Activated CD4-positive, alpha-beta memory T cell treated with anti-CD3 and anti-CD28 coated beads, Interleukin-2, amount 10 ng/mL, durations not matched to agents 7 days and 5 days (primary cell): Measurements from ENCODE around the gene CACNA2D3. TPM values are rescaled to one million over a fixed set of nuclear protein-coding genes. Genes with fewer than 3 reads are reported as not detected.

Experiments used
- CTCF ChIA-PET: fragments of 350-600 bp; sonication (Branson Sonifier 250); formaldehyde crosslinking; loops from one replicate; lab custom pipeline; 2021; ENCODE audit warnings: antibody characterized with exemption, inconsistent platforms; lab: Charles Lee
- POLR2A ChIA-PET: fragments of 350-600 bp; sonication (Branson Sonifier 250); formaldehyde crosslinking; loops from one replicate; lab custom pipeline; 2021; ENCODE audit warnings: antibody characterized with exemption; lab: Charles Lee
- DNase-seq: peaks from one replicate; pipeline ENCODE4 v3.0.0-alpha.2; 2020
- H3K27ac Mint-ChIP-seq: one replicate; pipeline ENCODE4 v1.8.0; 2021; ENCODE audit warnings: mild to moderate bottlenecking, mixed read lengths
- H3K27me3 Mint-ChIP-seq: one replicate; pipeline ENCODE4 v1.8.0; 2021; ENCODE audit warnings: mixed read lengths
- H3K36me3 Mint-ChIP-seq: one replicate; pipeline ENCODE4 v1.8.0; 2021; ENCODE audit warnings: low read depth, mixed read lengths
- H3K4me1 Mint-ChIP-seq: one replicate; pipeline ENCODE4 v1.8.0; 2021; ENCODE audit warnings: mixed read lengths
- H3K4me3 Mint-ChIP-seq: one replicate; pipeline ENCODE4 v1.8.0; 2021; ENCODE audit warnings: mild to moderate bottlenecking, mixed read lengths
- H3K9me3 Mint-ChIP-seq: one replicate; pipeline ENCODE4 v1.8.0; 2021; ENCODE audit warnings: mixed read lengths
- total RNA-seq, 2 experiments: library from RNA; stranded (reverse); gene quantifications; one replicate each; pipeline ENCODE4 v1.2.3, GENCODE V29; 2021

Gene CACNA2D3
- total RNA-seq, 2 experiments from 2014 or later: not detected

DNA sequence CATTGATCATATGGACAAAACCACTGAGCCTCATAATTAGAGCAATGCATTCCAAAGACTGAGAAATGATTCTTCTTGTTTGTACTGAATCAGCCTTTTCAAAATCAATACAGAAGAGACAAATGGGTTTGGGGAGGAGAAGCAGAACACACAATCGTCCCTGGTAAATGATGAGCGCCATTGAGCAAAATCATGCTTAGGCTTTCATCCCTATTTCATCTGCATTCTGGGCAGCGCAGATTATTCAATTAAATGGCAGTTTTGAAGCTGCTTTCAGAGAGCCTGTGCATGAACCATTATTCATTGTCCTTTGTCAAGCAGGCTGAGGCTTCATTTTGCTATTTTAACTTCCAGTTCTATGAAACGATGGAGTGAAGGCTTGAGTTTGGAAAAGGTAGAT lies 371.9 kb downstream of the CACNA2D3 start:
- POLR2A ChIA-PET: no interaction called here
- H3K36me3 Mint-ChIP-seq: no peaks in the 10 kb centered on the region
- peaks cover 17% of the 10 kb centered on the region for H3K9me3 Mint-ChIP-seq
- no peak overlapping the region for H3K4me3 Mint-ChIP-seq
- CTCF ChIA-PET: no interaction called here
- no peak for DNase-seq
- no peaks in the 10 kb centered on the region for H3K27me3 Mint-ChIP-seq
- no peak overlapping the region for H3K27ac Mint-ChIP-seq
- no peaks in the 10 kb centered on the region for H3K4me1 Mint-ChIP-seq

DNA sequence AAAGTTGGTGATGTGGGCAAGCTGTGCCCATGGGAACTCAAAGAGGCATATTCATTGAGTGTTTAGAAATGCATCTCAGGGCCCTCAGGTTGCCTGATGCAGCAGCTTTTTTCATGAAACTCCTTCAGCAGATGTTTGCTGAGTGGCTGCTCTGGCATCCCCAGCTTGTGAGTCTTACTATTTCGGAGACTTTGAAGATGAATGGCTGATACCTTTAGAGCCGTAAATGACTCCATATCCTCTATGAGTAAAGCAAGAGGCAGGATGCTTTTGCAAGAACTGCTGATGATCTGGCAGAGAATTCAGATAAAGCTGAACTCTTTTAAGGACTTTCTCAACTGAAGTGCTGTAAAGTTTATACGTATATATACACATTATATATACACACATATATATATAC lies 384.3 kb downstream of the CACNA2D3 start:
- ChIA-PET POLR2A (no interaction called here), CTCF (no interaction called here)
- no peak for DNase-seq
- peaks cover 2% of the 10 kb centered on the region for H3K9me3 Mint-ChIP-seq
- no peaks in the 10 kb centered on the region for H3K36me3 Mint-ChIP-seq
- no peaks in the 10 kb centered on the region for H3K27me3 Mint-ChIP-seq
- H3K4me1 Mint-ChIP-seq: no peaks in the 10 kb centered on the region
- H3K27ac Mint-ChIP-seq: no peak overlapping the region
- H3K4me3 Mint-ChIP-seq: no peak overlapping the region

GRCh38 chr3:54507876-54508460 lies 385.6 kb downstream of the CACNA2D3 start:
- no peak overlapping the region for H3K4me3 Mint-ChIP-seq
- ChIA-PET POLR2A (no interaction called here), CTCF (no interaction called here)
- H3K27ac Mint-ChIP-seq: no peak overlapping the region
- H3K9me3 Mint-ChIP-seq: peaks cover 2% of the 10 kb centered on the region
- no peaks in the 10 kb centered on the region for H3K27me3 Mint-ChIP-seq
- DNase-seq: no peak
- H3K36me3 Mint-ChIP-seq: no peaks in the 10 kb centered on the region
- no peaks in the 10 kb centered on the region for H3K4me1 Mint-ChIP-seq

GRCh38 chr3:54510506-54510905 lies 388.2 kb downstream of the CACNA2D3 start:
- H3K27ac Mint-ChIP-seq: no peak overlapping the region
- ChIA-PET CTCF (no interaction called here), POLR2A (no interaction called here)
- H3K4me3 Mint-ChIP-seq: no peak overlapping the region
- no peaks in the 10 kb centered on the region for H3K4me1 Mint-ChIP-seq
- DNase-seq: no peak
- H3K36me3 Mint-ChIP-seq: no peaks in the 10 kb centered on the region
- peaks cover 2% of the 10 kb centered on the region for H3K9me3 Mint-ChIP-seq
- H3K27me3 Mint-ChIP-seq: no peaks in the 10 kb centered on the region

DNA sequence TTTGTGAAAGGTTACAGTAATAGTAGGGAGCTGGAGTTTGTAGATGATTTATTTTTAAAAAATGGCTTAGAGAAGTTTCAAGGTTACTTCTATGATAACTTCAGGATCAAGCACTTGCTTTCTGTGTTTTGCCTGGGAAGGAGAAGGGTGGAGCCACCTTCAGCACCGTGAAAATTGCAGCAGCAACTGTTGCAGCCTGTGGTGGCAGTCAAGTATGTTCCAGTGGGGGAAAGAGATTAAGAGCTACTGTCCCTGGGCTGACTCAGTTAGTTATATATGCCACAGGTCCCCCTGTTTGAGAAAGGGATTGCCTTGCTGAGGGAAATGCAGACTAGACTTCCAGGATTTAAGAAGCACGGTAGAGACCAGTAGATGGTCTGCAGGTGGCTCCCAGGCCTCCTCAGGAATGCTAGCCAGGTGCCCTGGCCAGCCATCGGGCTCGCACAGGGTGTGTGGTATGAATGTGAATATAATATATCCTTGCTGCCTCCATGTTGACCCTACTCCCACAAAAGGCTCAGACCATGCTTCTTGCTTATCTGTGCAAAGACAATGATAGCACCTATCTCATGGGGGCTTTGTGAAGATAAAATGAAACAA lies 389.5 kb downstream of the CACNA2D3 start:
- peaks cover 2% of the 10 kb centered on the region for H3K9me3 Mint-ChIP-seq
- DNase-seq: no peak
- CTCF ChIA-PET: no interaction called here
- H3K27ac Mint-ChIP-seq: no peak overlapping the region
- no peaks in the 10 kb centered on the region for H3K27me3 Mint-ChIP-seq
- H3K4me3 Mint-ChIP-seq: no peak overlapping the region
- no peaks in the 10 kb centered on the region for H3K36me3 Mint-ChIP-seq
- POLR2A ChIA-PET: no interaction called here
- H3K4me1 Mint-ChIP-seq: no peaks in the 10 kb centered on the region

- ChIA-PET POLR2A (no interaction called here), CTCF (no interaction called here)
- Mint-ChIP-seq H3K27ac (no peak overlapping the region), H3K4me1 (no peaks in the 10 kb centered on the region), H3K9me3 (peaks cover 2% of the 10 kb centered on the region), H3K4me3 (no peak overlapping the region), H3K36me3 (no peaks in the 10 kb centered on the region), H3K27me3 (no peaks in the 10 kb centered on the region)
- DNase-seq: no peak
Measured at GRCh38 chr3:54514006-54514405, 391.7 kb downstream of the CACNA2D3 start.

DNA sequence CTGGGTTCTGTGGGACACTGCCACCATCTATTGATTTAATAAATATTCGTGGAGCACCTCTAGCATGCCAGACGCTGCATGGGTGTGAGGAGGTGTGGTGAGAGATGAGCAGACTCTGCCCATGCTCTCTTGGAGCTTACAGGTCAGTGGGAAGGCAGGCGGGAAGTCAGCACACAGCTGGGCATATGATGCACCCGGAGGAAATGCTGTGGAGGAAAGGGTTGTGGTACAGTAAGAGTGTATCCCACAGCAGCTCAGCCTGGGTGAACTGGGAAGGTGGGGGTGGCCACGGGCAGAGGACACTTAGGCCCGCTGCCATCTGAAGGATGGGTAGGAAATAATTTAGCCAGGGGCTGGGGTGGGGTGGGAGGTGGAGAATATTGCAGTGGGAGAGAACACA lies 392.1 kb downstream of the CACNA2D3 start:
- no peaks in the 10 kb centered on the region for H3K4me1 Mint-ChIP-seq
- ChIA-PET POLR2A (no interaction called here), CTCF (no interaction called here)
- H3K36me3 Mint-ChIP-seq: no peaks in the 10 kb centered on the region
- H3K4me3 Mint-ChIP-seq: no peak overlapping the region
- peaks cover 2% of the 10 kb centered on the region for H3K9me3 Mint-ChIP-seq
- H3K27ac Mint-ChIP-seq: no peak overlapping the region
- H3K27me3 Mint-ChIP-seq: no peaks in the 10 kb centered on the region
- no peak for DNase-seq

DNA sequence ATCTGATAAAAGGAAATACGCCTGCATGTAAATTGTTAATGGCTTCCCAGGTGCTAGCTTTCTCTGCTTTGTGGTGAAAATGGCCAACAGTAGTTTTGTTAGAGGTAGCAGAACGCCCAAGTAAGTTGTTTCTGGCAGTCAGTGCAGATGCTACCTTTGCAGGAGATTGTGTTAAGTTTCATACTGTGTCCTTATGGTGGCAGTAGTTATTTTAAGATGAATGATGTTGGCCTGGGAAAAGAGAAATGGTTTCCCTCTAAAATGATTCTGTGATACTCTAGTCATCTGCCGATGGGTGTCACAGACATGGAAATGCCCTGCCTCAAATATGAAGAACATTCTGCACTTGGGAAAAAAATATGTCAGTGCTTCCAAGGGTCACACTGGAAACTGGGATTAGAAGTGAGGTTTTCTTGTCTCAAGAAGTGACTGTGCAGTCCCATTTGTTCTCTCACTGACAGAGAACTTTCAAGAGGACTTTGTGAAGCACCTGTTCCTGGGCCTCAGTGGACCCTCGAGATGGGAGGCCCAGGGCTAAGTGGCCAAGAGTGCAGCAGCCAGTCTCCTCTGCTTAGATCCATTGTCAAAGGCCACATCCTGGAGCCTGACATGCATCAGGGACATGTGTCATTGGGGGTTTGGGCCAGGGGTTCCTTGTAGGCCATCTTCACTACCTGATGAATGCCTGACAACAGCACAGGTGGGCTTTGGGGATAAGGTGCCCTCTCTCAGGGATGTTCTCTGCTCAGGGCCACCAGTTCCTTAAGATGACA lies 393.3 kb downstream of the CACNA2D3 start:
- CTCF ChIA-PET: no interaction called here
- no peaks in the 10 kb centered on the region for H3K9me3 Mint-ChIP-seq
- POLR2A ChIA-PET: no interaction called here
- no peaks in the 10 kb centered on the region for H3K27me3 Mint-ChIP-seq
- no peaks in the 10 kb centered on the region for H3K36me3 Mint-ChIP-seq
- DNase-seq: no peak
- H3K27ac Mint-ChIP-seq: no peak overlapping the region
- no peak overlapping the region for H3K4me3 Mint-ChIP-seq
- no peaks in the 10 kb centered on the region for H3K4me1 Mint-ChIP-seq

DNA sequence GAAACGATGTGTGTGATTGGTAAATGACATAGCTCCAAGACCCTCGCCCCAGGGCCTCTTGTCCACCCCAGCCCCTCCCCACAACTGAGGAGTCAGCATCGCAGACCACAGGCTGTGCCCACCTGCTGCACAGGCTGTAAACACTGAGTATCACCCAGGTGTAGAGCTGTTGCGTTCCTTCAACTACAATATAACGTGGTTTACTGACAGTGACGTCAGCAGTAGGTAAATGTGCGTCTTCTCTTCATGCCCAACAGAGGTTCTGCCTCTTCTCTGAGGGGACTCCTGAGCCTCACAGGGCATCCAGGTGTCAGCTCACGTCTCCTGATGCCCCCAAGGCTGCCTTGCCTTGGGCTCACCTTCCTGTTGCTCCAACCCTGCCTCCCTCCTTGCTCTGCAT lies 395.1 kb downstream of the CACNA2D3 start:
- H3K9me3 Mint-ChIP-seq: peaks cover 2% of the 10 kb centered on the region
- no peaks in the 10 kb centered on the region for H3K36me3 Mint-ChIP-seq
- H3K4me1 Mint-ChIP-seq: no peaks in the 10 kb centered on the region
- no peak overlapping the region for H3K4me3 Mint-ChIP-seq
- POLR2A ChIA-PET: no interaction called here
- H3K27ac Mint-ChIP-seq: no peak overlapping the region
- CTCF ChIA-PET: no interaction called here
- H3K27me3 Mint-ChIP-seq: no peaks in the 10 kb centered on the region
- DNase-seq: no peak

DNA sequence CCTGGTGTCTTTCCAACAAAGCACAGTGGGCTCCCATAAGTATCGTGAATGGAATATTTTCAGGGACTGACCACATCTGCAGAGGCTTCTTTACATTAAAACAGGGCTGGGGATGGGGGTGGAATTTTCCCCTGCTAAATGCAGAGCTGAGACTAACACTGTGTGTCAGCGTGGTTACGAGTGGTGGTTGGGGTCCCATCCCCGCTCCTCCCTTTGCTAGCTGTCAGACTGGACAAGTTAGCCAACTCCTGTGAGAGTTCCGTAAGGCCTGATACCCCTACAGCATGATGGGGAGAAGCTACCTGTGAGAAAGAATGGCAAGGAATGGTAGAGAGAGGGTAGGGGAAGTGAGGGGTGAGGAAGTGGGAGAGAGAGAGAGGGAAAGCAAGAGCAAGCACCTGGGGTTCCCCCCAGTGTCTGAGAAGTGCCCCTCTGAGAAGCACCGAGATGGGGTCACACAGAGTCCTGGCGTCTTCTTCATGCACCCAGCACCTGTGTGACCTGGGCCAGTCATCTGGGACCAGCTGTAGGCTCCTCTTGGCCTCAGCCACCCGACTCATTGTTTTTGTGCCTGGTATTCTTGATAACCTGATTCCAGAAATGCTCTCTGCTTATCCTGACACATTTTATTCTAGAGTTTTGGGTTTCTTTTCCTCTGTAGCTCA lies 395.8 kb downstream of the CACNA2D3 start:
- Mint-ChIP-seq H3K4me1 (no peaks in the 10 kb centered on the region), H3K9me3 (peaks cover 2% of the 10 kb centered on the region), H3K27me3 (no peaks in the 10 kb centered on the region), H3K36me3 (no peaks in the 10 kb centered on the region), H3K4me3 (no peak overlapping the region), H3K27ac (no peak overlapping the region)
- CTCF ChIA-PET: no interaction called here
- POLR2A ChIA-PET: no interaction called here
- no peak for DNase-seq

- Mint-ChIP-seq H3K27me3 (no peaks in the 10 kb centered on the region), H3K4me3 (no peak overlapping the region), H3K9me3 (peaks cover 2% of the 10 kb centered on the region), H3K4me1 (no peaks in the 10 kb centered on the region), H3K27ac (no peak overlapping the region), H3K36me3 (no peaks in the 10 kb centered on the region)
- CTCF ChIA-PET: no interaction called here
- DNase-seq: no peak
- POLR2A ChIA-PET: no interaction called here
Measured at GRCh38 chr3:54519493-54519892, 397.1 kb downstream of the CACNA2D3 start.

DNA sequence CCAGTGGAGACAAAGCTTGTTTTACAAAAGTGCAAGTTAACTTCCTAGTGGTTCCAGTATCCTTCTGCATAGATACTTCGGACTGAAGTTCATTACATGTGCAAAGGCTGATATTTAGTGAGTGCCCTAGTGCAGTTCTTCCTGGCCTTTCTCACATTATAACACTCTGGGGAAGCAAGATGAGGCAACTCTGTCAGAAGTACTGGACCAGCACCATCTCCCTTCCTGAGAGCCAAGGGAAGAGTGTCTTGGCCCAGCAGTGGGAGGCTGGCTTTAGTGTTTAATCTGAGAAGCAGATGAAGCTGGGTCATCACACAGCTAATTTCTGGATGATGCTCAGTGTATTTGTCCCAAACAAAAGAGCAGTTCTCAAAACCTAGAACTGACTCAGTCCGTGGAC lies 397.7 kb downstream of the CACNA2D3 start:
- Mint-ChIP-seq H3K9me3 (peaks cover 2% of the 10 kb centered on the region), H3K36me3 (no peaks in the 10 kb centered on the region), H3K27me3 (no peaks in the 10 kb centered on the region), H3K4me3 (no peak overlapping the region), H3K27ac (no peak overlapping the region), H3K4me1 (no peaks in the 10 kb centered on the region)
- ChIA-PET POLR2A (no interaction called here), CTCF (no interaction called here)
- DNase-seq: no peak

DNA sequence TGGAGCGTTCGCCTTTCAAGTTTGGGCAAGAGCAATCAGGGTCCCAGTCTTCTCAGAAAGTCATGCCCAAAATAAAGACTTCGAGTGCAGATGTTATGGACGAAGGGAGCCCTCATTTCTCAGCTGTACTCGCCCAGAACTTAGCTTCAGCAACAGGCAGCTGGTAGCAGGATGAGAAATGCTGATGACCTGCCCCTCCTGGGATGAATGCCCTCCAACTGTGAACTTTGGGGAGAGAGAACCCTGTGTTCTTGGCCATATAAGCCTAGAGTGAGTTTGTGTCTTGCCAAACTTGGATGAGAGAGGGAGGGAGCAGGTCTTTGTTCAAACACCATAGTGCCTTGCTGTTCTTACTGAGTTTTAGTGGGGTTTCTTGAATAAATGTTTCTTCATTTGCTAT lies 405.2 kb downstream of the CACNA2D3 start:
- H3K4me3 Mint-ChIP-seq: no peak overlapping the region
- peaks cover 7% of the 10 kb centered on the region for H3K9me3 Mint-ChIP-seq
- ChIA-PET CTCF (no interaction called here), POLR2A (no interaction called here)
- no peaks in the 10 kb centered on the region for H3K4me1 Mint-ChIP-seq
- no peak overlapping the region for H3K27ac Mint-ChIP-seq
- DNase-seq: no peak
- H3K27me3 Mint-ChIP-seq: no peaks in the 10 kb centered on the region
- no peaks in the 10 kb centered on the region for H3K36me3 Mint-ChIP-seq
